K562 (cell line): ENCODE data around the gene GPS2. TPM values are rescaled to one million over a fixed set of nuclear protein-coding genes. Genes with fewer than 3 reads are reported as not detected.

Source experiments
- CHD2 ChIP-seq: IDR thresholded peaks from 2 replicates; pipeline ENCODE4 v1.6.1; 2011; ENCODE audit warnings: low read depth, low read length
- FOSL1 ChIP-seq: fragments of 200-800 bp; sonication (Bioruptor generic); conservative IDR thresholded peaks from 2 replicates; pipeline ENCODE4 v1.6.1; 2016; ENCODE audit warnings: missing genetic modification characterization, missing compliant biosample characterization
- FOXM1 ChIP-seq, 2 experiments: fragments of 450-650 bp in 1 of 2; sonication (generic) in 1 of 2; formaldehyde crosslinking in 1 of 2; IDR thresholded peaks; 2 replicates each; pipeline versions ENCODE4 v1.6.1 to v1.9.0; 2017 to 2022; ENCODE audit warnings: low read depth in 2 of 2, mild to moderate bottlenecking in 2 of 2, missing genetic modification reagents in 1 of 2, moderate library complexity in 1 of 2
- FOXP1 ChIP-seq: sonication (generic); formaldehyde crosslinking; IDR thresholded peaks from 2 replicates; pipeline ENCODE4 v1.8.0; 2022; ENCODE audit warnings: mild to moderate bottlenecking, missing genetic modification reagents
- HNRNPK ChIP-seq: fragments of 200-400 bp; formaldehyde crosslinking; IDR thresholded peaks from one replicate; pipeline ENCODE4 v1.6.1; 2018; ENCODE audit warnings: mild to moderate bottlenecking, low read depth, low read length; ENCODE audit not compliant: poor library complexity, severe bottlenecking
- ILF3 ChIP-seq: fragments of 450-650 bp; IDR thresholded peaks from 2 replicates; pipeline ENCODE4 v1.6.1; 2018; ENCODE audit warnings: antibody characterized with exemption, mild to moderate bottlenecking, moderate library complexity, borderline replicate concordance
- NFXL1 ChIP-seq: fragments of 450-650 bp; formaldehyde crosslinking; IDR thresholded peaks from 2 replicates; pipeline ENCODE4 v1.4.0; 2021; ENCODE audit warnings: mild to moderate bottlenecking
- NR2C1 ChIP-seq, 2 experiments: fragments of 450-650 bp; IDR thresholded peaks; 2 replicates each; pipeline ENCODE4 v1.6.1; 2017; ENCODE audit warnings: mild to moderate bottlenecking in 2 of 2, antibody characterized with exemption in 1 of 2, inconsistent platforms in 1 of 2, missing compliant biosample characterization in 1 of 2, missing genetic modification characterization in 1 of 2
- NR3C1 ChIP-seq: sonication (generic); formaldehyde crosslinking; IDR thresholded peaks from 2 replicates; pipeline ENCODE4 v1.8.1; 2022; ENCODE audit warnings: missing genetic modification reagents
- PRMT5 ChIP-seq: sonication (generic); formaldehyde crosslinking; IDR thresholded peaks from 2 replicates; pipeline ENCODE4 v1.5.0; 2020; ENCODE audit warnings: missing genetic modification reagents
- RB1 ChIP-seq: fragments of 450-650 bp; IDR thresholded peaks from 2 replicates; pipeline ENCODE4 v1.6.1; 2017; ENCODE audit warnings: low read depth, mild to moderate bottlenecking
- SIN3B ChIP-seq: fragments of 450-650 bp; IDR thresholded peaks from 2 replicates; pipeline ENCODE4 v1.6.1; 2017; ENCODE audit warnings: low read depth, mild to moderate bottlenecking, moderate library complexity
- SRSF3 ChIP-seq: fragments of 200-400 bp; formaldehyde crosslinking; IDR thresholded peaks from 2 replicates; pipeline ENCODE4 v1.6.1; 2016; ENCODE audit warnings: mild to moderate bottlenecking, low read length, moderate library complexity; ENCODE audit not compliant: insufficient read depth
- TAF1 ChIP-seq: IDR thresholded peaks from 2 replicates; pipeline ENCODE4 v1.6.1; 2011; ENCODE audit warnings: mild to moderate bottlenecking, low read length, moderate library complexity; ENCODE audit not compliant: insufficient read depth, control insufficient read depth, severe bottlenecking; ENCODE audit errors: extremely low read depth
- ZBTB7A ChIP-seq: IDR thresholded peaks from 2 replicates; pipeline ENCODE4 v1.6.1; 2011; ENCODE audit warnings: low read depth, mild to moderate bottlenecking, low read length, moderate library complexity, borderline replicate concordance; ENCODE audit not compliant: control insufficient read depth
- ZC3H4 ChIP-seq: sonication (generic); formaldehyde crosslinking; IDR thresholded peaks from 2 replicates; pipeline ENCODE4 v1.9.0; 2021; ENCODE audit warnings: missing genetic modification reagents, borderline replicate concordance
- ZFX ChIP-seq: sonication (generic); formaldehyde crosslinking; IDR thresholded peaks from 2 replicates; pipeline ENCODE4 v1.8.0; 2022; ENCODE audit warnings: mild to moderate bottlenecking, missing genetic modification reagents, moderate library complexity
- polyA plus RNA-seq, 8 experiments: library from polyadenylated mRNA; depleted of rRNA in 4 of 8; stranded (reverse) in 5 of 8; unstranded in 3 of 8; fragments of >200 nt; fragmentation: Nextera tagmentation in 2 of 8; fragmentation: Illumina TruSeq in 1 of 8; extraction: Ambion mirVana in 2 of 8; extraction: Trizol in 1 of 8; gene quantifications; 2 replicates each; pipeline versions ENCODE4 v1.2.1 to v1.2.3, GENCODE V29; 2011 to 2014; ENCODE audit warnings: inconsistent platforms in 1 of 8, missing spikeins in 1 of 8
- total RNA-seq, 7 experiments: library from RNA; depleted of rRNA in 6 of 7; stranded (reverse); fragments of >200 nt in 6 of 7; fragmentation: Illumina TruSeq in 2 of 7; extraction: Trizol in 2 of 7; gene quantifications; 2 replicates each; pipeline versions ENCODE4 v1.2.1 to v1.2.3, GENCODE V29; 2011 to 2021; ENCODE audit warnings: low replicate concordance in 1 of 7
- TF ChIP-seq, protein P1 (sequence below): fragments of 450-650 bp; formaldehyde crosslinking; IDR thresholded peaks from 2 replicates; pipeline ENCODE4 v1.4.0; 2022; ENCODE audit warnings: missing genetic modification characterization
- TF ChIP-seq, protein P2 (sequence below): sonication (generic); formaldehyde crosslinking; IDR thresholded peaks from 2 replicates; pipeline ENCODE4 v1.4.0; 2020; ENCODE audit warnings: mild to moderate bottlenecking, missing genetic modification reagents
- TF ChIP-seq, protein P3 (sequence below): sonication (generic); formaldehyde crosslinking; IDR thresholded peaks from 2 replicates; pipeline ENCODE4 v1.9.0; 2022; ENCODE audit warnings: mild to moderate bottlenecking, missing genetic modification reagents
- TF ChIP-seq, protein P4 (sequence below): IDR thresholded peaks from 2 replicates; pipeline ENCODE4 v1.6.1; 2011; ENCODE audit not compliant: insufficient read length; ENCODE audit errors: extremely low read depth

The GPS2 gene
- total and polyA plus RNA-seq, 9 of the 15 experiments (the other 6 are each of a cell fraction or from before 2014, with no cell fraction given) = 18.3 to 75.7 (median 37.0) TPM

DNA sequence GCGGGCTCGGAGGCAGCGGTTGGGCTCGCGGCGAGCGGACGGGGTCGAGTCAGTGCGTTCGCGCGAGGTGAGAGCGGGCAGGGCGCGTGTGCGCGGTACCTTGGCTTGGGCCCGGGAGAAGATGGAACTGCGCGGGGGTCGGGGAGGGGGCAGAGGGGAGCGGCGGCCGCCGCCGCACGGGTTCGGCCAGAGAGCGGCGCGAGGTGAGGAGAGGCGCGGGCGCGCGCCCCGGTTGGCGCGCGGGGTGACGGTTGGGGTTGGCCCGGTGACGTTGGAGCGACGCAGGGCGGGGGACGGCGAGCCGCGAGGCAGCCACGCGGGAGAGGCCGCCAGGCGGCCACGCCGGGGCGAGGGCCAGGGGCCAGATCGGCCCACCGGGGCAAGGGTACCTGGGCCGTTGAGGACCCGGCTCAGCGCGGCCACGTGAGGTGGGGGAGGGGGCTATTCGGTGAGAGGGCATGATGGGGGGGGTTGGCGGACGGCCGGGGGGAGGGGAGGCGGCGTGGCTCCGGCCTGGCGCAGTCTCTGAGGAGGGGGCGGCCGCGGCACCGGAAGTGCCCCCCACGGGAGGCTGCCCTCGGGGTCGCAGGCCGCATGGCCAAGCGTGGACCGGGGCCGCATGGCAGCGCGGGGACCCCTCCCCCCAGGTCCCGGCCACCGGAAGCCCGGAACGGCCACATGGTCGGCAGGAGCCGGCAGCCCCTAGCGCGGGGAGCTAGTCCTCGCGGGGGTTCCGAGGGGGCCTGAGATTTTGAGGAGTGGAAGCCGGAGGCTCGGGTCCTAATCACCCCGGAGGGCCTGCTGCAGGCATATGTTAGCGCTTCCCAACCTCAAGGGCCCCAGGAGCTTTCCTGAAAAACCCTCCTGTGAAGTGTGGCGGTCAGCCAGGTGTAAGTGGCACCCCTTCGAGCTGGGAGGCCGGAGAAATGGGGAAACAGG is 7.2 kb downstream of the GPS2 start (continued):
- TF ChIP-seq, protein P1, sequence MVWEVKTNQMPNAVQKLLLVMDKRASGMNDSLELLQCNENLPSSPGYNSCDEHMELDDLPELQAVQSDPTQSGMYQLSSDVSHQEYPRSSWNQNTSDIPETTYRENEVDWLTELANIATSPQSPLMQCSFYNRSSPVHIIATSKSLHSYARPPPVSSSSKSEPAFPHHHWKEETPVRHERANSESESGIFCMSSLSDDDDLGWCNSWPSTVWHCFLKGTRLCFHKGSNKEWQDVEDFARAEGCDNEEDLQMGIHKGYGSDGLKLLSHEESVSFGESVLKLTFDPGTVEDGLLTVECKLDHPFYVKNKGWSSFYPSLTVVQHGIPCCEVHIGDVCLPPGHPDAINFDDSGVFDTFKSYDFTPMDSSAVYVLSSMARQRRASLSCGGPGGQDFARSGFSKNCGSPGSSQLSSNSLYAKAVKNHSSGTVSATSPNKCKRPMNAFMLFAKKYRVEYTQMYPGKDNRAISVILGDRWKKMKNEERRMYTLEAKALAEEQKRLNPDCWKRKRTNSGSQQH = no peak
- no peak for TF ChIP-seq PRMT5 (CRISPR knock-in tag)
- TF ChIP-seq, protein P2, sequence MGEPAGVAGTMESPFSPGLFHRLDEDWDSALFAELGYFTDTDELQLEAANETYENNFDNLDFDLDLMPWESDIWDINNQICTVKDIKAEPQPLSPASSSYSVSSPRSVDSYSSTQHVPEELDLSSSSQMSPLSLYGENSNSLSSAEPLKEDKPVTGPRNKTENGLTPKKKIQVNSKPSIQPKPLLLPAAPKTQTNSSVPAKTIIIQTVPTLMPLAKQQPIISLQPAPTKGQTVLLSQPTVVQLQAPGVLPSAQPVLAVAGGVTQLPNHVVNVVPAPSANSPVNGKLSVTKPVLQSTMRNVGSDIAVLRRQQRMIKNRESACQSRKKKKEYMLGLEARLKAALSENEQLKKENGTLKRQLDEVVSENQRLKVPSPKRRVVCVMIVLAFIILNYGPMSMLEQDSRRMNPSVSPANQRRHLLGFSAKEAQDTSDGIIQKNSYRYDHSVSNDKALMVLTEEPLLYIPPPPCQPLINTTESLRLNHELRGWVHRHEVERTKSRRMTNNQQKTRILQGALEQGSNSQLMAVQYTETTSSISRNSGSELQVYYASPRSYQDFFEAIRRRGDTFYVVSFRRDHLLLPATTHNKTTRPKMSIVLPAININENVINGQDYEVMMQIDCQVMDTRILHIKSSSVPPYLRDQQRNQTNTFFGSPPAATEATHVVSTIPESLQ (CRISPR knock-in tag) = 0 out of 2 replicates have a peak, but pooled peaks have one; percentile 26
- TF ChIP-seq SRSF3 = 0 out of 2 replicates have a peak, but pooled peaks have one; percentile 63
- no peak for TF ChIP-seq NR3C1 (CRISPR knock-in tag)
- TF ChIP-seq NR2C1 (IDR thresholded peaks at IDR 0.05) = no peak
- TF ChIP-seq NR2C1 (tag; IDR thresholded peaks at IDR 0.05) = no peak
- TF ChIP-seq FOXM1 (IDR thresholded peaks at IDR 0.05; ENCODE audit: low read depth) = no peak
- 0 out of 2 replicates have a peak, but pooled peaks have one; percentile 60 for TF ChIP-seq FOXM1 (CRISPR knock-in tag; IDR thresholded peaks at IDR 0.05; ENCODE audit: low read depth)
- TF ChIP-seq ZC3H4 (CRISPR knock-in tag) = 0 out of 2 replicates have a peak, but pooled peaks have one; percentile 5
- no peak for TF ChIP-seq NFXL1 (CRISPR knock-in tag)
- TF ChIP-seq FOSL1 (tag) = no peak; the same call in 1 of the 2 replicates
- TF ChIP-seq, protein P3, sequence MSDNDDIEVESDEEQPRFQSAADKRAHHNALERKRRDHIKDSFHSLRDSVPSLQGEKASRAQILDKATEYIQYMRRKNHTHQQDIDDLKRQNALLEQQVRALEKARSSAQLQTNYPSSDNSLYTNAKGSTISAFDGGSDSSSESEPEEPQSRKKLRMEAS (CRISPR knock-in tag) = peak; percentile 90
- TF ChIP-seq TAF1 = peak; percentile 3
- TF ChIP-seq, protein P4, sequence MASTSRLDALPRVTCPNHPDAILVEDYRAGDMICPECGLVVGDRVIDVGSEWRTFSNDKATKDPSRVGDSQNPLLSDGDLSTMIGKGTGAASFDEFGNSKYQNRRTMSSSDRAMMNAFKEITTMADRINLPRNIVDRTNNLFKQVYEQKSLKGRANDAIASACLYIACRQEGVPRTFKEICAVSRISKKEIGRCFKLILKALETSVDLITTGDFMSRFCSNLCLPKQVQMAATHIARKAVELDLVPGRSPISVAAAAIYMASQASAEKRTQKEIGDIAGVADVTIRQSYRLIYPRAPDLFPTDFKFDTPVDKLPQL = no peak
- peak; percentile 69 for TF ChIP-seq HNRNPK
- 0 out of 2 replicates have a peak, but pooled peaks have one; percentile 58 for TF ChIP-seq ZBTB7A
- TF ChIP-seq SIN3B = peak; percentile 38; the same call in 1 of the 2 replicates
- peak; percentile 26; the same call in 1 of the 2 replicates for TF ChIP-seq RB1
- peak; percentile 75; the same call in 1 of the 2 replicates for TF ChIP-seq FOXP1 (CRISPR knock-in tag)
- TF ChIP-seq ZFX (CRISPR knock-in tag) = peak; percentile 40; the same call in 1 of the 2 replicates
- TF ChIP-seq CHD2 = 0 out of 2 replicates have a peak, but pooled peaks have one; percentile 13
- TF ChIP-seq ILF3 = no peak
